GM12864 (cell line): ENCODE data around the gene PLCG2.

ENCODE experiments used
- DNase-seq: peaks from one replicate; pipeline ENCODE4 v3.0.0-alpha.2; 2011; ENCODE audit warnings: low read depth
- H3K4me3 ChIP-seq: 2 replicates; pipeline ENCODE4 v1.5.1; 2011; ENCODE audit warnings: mild to moderate bottlenecking, low read depth, low read length, control low read depth
- CTCF ChIP-seq: IDR thresholded peaks from 2 replicates; pipeline ENCODE4 v1.5.1; 2011; ENCODE audit warnings: low read depth, mild to moderate bottlenecking, moderate library complexity, low read length, control low read depth, inconsistent platforms; ENCODE audit errors: missing control alignments

The PLCG2 gene

GRCh38 chr16:81778861-81779535 lies at the start of gene PLCG2:
PLCG2 (plus strand) TSS chr16:81779291; CDS start chr16:81785990, 6,699 bp downstream.
- no peak for TF ChIP-seq CTCF
- peak within 1 kb of the TSS; percentile 73 for H3K4me3 ChIP-seq
- no peak for DNase-seq

- no peak overlapping the region for H3K4me3 ChIP-seq
- TF ChIP-seq CTCF, result peak; percentile 50
- DNase-seq, result no peak
These were observed 49.6 kb upstream of the PLCG2 start for GRCh38 chr16:81729451-81729850.

- peak; percentile 89 for TF ChIP-seq CTCF
- H3K4me3 ChIP-seq, result peak overlapping the region; percentile 41
- DNase-seq, result no peak
These were observed 48.7 kb upstream of the PLCG2 start for GRCh38 chr16:81730090-81731051.

- DNase-seq, result no peak
- no peak overlapping the region for H3K4me3 ChIP-seq
- no peak for TF ChIP-seq CTCF
These were observed 47.4 kb upstream of the PLCG2 start for GRCh38 chr16:81731649-81732048.

GRCh38 chr16:81732699-81733098 lies 46.4 kb upstream of the PLCG2 start:
- no peak overlapping the region for H3K4me3 ChIP-seq
- DNase-seq, result no peak
- no peak for TF ChIP-seq CTCF

GRCh38 chr16:81733295-81733694 lies 45.8 kb upstream of the PLCG2 start:
- H3K4me3 ChIP-seq, result no peak overlapping the region
- TF ChIP-seq CTCF, result no peak
- DNase-seq, result no peak
